Measurements from ENCODE around the gene ARL5C.

The ARL5C gene

DNA sequence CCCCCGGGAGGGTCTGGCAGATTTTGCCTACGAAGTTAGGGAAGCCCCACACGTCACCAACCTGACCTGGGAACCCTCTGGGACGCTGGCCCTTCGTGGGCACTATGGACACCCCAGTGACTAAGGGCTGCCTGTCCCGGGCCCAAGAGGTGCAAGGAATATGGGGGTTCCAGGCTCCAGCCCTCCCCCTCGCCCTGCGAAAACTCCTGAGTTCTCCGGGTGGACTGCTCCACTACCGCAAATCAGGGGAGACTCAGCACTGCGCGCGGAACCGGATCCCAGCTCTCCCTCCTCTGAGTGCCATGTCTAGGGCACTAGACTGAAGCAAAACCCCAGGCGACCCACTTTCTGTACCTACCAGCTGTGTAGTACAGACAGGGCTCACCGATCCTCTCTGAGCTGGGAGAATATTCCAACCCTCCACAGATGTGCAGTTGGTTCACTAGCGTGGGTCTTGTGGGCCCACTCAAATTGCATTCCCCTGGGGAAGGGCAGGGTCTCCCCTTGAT is at the start of gene ARL5C:
Gene ARL5C (minus strand): TSS at position 321 of the 509 bp plus-strand sequence. CDS start 401 bp downstream, outside the sequence.
- DNase-seq (ENCODE audit: low spot score) = no peak

- DNase-seq (ENCODE audit: low spot score) = no peak
Measured at GRCh38 chr17:39213852-39214251, 47.9 kb upstream of the ARL5C start.

GRCh38 chr17:39212841-39213480 is 47.0 kb upstream of the ARL5C start:
- DNase-seq (ENCODE audit: low spot score) = no peak

GRCh38 chr17:39212195-39212810 is 46.3 kb upstream of the ARL5C start:
- no peak for DNase-seq (ENCODE audit: low spot score)

DNA sequence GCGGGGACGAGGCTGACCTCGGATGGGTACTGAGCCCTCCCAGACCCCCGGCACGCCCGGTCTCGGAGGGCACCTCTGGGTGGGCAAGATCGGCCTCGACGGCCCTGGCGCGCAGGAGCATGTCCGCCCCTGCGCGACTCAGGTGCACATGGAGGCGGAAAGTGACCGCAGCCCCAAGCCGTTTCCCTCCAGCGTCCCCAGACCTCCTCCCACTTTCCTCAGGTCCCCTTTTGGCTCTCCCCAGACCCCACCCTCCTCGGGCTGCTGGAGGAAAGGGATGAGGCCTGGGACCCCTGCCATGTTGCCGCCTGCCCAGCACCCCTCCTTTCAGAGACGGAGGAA is 44.1 kb upstream of the ARL5C start:
- no peak for DNase-seq (ENCODE audit: low spot score)

DNA sequence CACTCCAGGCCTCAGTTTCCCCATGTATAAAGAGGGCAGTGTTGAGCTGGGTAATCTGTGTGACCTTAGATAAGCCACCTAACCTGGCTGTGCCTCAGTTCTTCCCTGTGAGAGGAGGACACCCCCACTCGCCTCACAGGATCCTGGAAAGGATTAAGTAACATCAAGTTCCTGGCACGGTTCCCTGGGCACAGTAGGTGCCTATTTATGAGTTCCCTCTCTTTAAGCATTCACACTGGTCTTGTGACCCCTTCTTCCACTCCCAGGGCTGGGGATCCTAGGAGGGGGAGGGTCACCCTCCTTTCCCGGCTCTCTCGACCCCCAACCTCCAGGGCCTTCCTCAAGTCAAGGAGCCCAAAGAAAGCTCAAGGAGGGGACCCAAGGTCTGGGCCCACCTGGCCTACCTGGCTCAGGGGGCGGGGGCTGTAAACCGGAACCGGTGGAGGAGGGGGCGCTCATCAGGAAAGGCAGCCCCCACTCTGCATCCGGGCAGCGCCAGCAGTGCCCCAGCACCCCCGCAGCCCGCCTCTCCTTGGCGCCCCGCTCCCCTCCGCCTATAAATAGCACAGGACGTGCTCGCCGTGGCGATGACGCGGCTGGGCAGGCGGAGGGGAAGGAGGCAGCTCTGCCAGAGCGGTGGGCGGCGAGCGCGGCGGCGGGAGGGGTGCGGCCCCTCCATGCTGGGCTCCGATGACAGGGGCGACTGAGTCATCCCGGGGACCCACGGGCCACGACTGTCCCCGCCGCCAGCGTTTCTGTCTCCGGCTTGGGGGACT is 43.5 kb upstream of the ARL5C start:
- DNase-seq (ENCODE audit: low spot score) = no peak

DNA sequence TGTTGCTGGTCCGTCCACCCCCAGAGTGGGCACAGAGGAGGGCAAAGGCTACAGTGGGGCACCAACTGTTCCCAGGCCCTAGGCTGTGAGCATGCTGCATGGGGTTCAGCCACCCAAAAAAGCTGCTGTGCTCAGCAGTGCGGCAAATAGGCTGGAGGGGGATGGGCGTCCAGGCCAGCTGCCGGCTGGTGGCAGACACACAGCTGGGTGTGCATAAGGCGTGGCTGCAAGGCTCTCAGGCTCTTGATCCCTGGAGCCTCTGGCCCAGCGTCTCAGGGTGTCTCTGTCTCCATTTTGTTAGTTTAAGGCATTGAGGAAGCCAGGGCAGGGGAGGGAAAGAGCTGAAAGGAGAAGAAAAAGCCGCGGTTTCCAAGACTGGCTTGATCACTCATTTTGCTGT is 42.9 kb upstream of the ARL5C start:
- no peak for DNase-seq (ENCODE audit: low spot score)

DNA sequence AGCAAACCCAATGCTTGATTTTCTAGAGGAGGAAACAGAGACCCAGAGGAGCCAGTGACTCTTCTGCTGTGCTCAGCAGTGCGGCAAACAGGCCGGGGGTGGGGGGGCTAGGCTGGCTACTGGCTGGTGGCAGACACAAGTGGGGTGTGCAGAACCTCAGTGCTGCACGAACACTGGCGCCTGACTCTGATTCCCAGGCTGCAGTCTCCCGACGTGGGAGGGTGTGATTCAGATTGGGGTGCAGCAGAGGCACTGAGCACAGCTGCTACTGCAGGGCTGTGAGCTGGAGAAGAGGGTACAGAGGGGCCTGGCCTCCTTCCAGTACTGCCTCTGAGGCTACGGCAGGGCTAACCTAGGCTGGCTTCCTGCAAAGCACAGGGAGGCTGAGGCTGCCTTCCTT is 42.2 kb upstream of the ARL5C start:
- no peak for DNase-seq (ENCODE audit: low spot score)

- no peak for DNase-seq (ENCODE audit: low spot score)
Measured at GRCh38 chr17:39205112-39205526, 39.2 kb upstream of the ARL5C start.

DNA sequence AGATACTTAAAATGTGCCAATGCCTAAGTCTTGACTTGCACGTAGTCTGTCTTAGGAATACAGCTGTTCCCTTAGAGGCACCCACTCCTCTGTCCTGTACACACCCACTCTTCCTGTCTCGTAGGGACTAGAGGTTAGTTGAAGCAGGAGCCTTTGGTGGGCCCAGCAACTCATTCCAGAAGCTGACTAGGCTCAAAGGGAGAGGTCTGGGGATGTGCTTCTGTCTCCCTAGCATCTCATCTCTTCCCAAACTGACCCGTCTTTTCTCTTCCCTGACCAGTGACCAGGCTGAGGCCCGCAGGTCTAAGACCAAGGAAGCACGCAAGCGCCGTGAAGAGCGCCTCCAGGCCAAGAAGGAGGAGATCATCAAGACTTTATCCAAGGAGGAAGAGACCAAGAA is 38.3 kb upstream of the ARL5C start:
- no peak for DNase-seq (ENCODE audit: low spot score)

DNA sequence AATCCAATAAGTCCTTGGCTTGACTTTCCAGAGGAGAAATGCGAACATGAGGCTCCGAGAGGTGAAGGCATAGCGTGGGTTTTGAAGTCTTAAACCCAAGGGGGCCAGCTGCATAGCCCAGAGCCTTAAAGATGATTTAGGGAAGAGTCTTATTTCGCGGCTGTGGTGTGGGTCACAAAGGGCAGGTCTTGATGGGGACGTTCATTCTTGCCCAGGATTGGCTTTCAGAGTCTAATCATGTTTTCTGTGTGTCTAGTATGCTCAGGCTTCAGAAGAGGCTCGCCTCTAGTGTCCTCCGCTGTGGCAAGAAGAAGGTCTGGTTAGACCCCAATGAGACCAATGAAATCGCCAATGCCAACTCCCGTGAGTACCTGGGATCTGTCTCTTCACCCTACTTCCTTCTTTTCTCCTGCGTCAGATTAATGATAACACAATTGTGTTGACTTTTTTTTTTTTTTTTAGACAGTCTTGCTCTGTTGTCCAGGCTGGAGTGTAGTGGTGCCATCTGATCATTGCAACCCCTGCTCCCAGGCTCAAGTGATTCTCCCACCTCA is 35.1 kb upstream of the ARL5C start:
- no peak for DNase-seq (ENCODE audit: low spot score)

GRCh38 chr17:39200070-39200879 is 34.3 kb upstream of the ARL5C start, which contains the start of gene RPL19:
RPL19 (plus strand) TSS chr17:39200283; CDS start chr17:39200345, 62 bp downstream.
- peak; percentile 91 for DNase-seq (ENCODE audit: low spot score)

DNA sequence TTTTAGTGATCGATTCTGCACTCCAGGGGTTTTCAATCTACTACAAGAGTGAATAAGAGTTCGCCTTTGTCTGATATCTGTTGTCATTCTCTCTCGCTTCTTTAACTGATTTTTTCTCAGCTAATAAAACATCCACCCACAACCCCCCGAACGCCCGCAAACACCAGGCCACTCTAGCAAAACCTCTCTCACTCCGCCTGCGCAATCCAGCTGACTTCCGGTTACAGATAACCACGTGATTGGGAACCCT is 33.8 kb upstream of the ARL5C start:
- DNase-seq (ENCODE audit: low spot score) = peak; percentile 94

DNA sequence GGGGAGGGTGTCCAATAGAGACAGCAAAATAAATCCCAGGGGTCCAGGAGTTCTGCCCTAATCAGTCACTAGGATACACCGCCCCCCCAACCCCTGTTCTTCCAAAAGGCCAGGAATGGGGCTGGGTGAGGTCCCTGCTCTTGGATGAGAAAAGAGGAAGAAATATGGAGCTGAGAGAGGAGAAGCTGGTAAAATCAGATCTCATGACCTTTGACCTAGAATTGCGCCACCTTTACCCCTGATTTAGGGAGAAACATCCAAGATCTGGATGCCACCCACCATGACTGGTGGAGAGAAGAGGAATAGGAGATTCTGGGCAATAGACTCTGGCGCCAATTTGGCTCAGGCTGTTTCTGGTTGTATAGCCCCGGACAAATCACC is 32.2 kb upstream of the ARL5C start:
- DNase-seq (ENCODE audit: low spot score) = no peak

GRCh38 chr17:39197380-39198185 is 31.6 kb upstream of the ARL5C start, which contains the start of gene CACNB1:
CACNB1 (minus strand) TSS chr17:39197669; CDS start chr17:39197495, 174 bp downstream.
- DNase-seq (ENCODE audit: low spot score) = peak; percentile 95

GRCh38 chr17:39196808-39197291 is 30.9 kb upstream of the ARL5C start:
- DNase-seq (ENCODE audit: low spot score) = peak; percentile 63

- no peak for DNase-seq (ENCODE audit: low spot score)
Measured at GRCh38 chr17:39196241-39196807, 30.4 kb upstream of the ARL5C start.

DNA sequence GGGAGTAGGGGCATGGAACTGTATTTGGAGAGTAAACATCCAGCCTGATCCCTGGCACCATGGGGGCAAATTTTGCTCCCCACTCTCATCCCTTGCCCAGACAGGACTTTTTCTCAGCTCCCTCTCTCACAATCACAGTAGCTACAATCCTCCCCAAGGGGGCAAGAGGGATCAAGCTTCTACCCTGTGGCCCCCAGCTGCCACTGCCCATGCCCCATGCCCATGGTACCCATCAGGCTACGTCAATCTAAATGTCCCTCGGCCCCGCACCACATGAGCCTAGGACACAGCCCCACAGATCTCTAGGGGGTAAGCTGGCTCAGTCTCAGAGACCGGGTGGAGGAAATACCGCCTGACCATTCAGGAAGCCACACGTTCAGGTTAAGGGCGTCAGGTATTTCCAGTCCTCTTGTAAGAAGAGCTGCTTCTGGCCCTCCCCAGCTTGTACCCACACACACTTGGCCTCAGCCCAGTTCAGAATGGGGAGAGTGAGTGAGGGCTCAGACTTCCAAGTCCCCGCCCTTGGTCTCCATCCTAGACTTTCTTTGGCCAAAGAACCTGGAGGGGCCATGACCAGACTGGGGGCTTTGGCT is 29.7 kb upstream of the ARL5C start:
- DNase-seq (ENCODE audit: low spot score) = no peak

DNA sequence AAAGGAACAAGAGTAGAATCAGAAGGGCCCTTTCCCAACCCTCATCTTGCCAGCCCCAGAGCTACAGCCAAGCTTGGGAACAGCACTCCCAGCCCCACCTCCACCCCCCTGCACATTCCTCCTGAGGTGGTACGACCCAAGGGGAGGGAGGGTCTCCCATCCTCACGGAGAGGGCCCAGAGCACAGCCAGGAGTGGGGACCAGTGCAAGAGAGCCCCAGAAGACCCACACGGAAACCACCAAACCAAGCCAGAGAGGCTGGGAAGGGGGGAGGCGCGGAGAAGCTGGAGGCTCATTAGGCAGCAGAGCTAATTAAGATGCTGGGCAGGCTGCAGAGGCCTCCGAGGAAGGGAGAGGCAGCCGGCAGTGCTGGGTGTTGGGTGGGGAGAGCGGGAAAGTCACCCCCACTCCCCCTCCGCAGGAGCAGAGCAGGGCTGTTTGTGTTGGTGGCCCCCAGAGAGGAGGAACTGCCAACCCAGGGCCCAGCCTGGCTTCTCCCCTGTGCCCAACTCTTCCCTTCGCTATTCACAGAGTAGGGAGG is 29.1 kb upstream of the ARL5C start:
- peak; percentile 73 for DNase-seq (ENCODE audit: low spot score)
